Heart left ventricle (tissue), 16 donors: ENCODE results near the gene LPAR6. TPM values are rescaled to one million over a fixed set of nuclear protein-coding genes. Genes with fewer than 3 reads are reported as not detected.

Experiments used
- ATAC-seq, 4 donors: fragments of 200-7000 bp; cut with Tn5 transposase; one replicate each; pipeline ENCODE4 v1.9.1; 2020 to 2022; ENCODE audit warnings: moderate library complexity in 4 of 4, mild to moderate bottlenecking in 3 of 4, moderate number of reproducible peaks in 1 of 4
- DNase-seq, 5 donors: peaks; one replicate each; pipeline ENCODE4 v3.0.0-alpha.2; 2020
- H3K27ac ChIP-seq, 12 donors: fragments of 200-600 bp; sonication (generic) in 4 of 12; one replicate each; pipeline versions ENCODE4 v1.5.0 to v1.8.0; 2016 to 2022; ENCODE audit warnings: mild to moderate bottlenecking in 2 of 12
- H3K27me3 ChIP-seq, 9 donors: fragments of 200-600 bp; sonication (generic) in 2 of 9; one replicate each; pipeline versions ENCODE4 v1.5.1 to v1.8.0; 2016 to 2022; ENCODE audit warnings: mild to moderate bottlenecking in 3 of 9
- H3K36me3 ChIP-seq, 9 donors: fragments of 200-600 bp; sonication (generic) in 2 of 9; one replicate each; pipeline versions ENCODE4 v1.5.0 to v1.8.0; 2018 to 2022; ENCODE audit warnings: mild to moderate bottlenecking in 2 of 9
- H3K4me1 ChIP-seq, 12 donors: fragments of 200-600 bp; sonication (generic) in 4 of 12; one replicate each; pipeline versions ENCODE4 v1.5.0 to v1.8.0; 2016 to 2022; ENCODE audit warnings: mild to moderate bottlenecking in 3 of 12
- H3K4me3 ChIP-seq, 12 donors: fragments of 200-600 bp; sonication (generic) in 4 of 12; one replicate each; pipeline versions ENCODE4 v1.5.0 to v1.8.0; 2017 to 2022; ENCODE audit warnings: mild to moderate bottlenecking in 9 of 12, moderate library complexity in 4 of 12
- H3K9me3 ChIP-seq, 12 donors: fragments of 200-600 bp; sonication (generic) in 4 of 12; one replicate each; pipeline versions ENCODE4 v1.5.0 to v1.8.0; 2016 to 2022; ENCODE audit warnings: mild to moderate bottlenecking in 1 of 12
- POLR2A ChIP-seq, 2 donors: fragments of 450-650 bp; IDR thresholded peaks; one replicate each; pipeline ENCODE4 v1.6.1; 2017; ENCODE audit warnings: antibody characterized with exemption in 2 of 2, mild to moderate bottlenecking in 2 of 2, moderate library complexity in 2 of 2
- WGBS, 4 donors: extraction: QIAGEN DNeasy Blood & Tissue Kit in 2 of 4; methylation state at CpG; one replicate each; pipeline versions ENCODE4 v1.1.5 to v1.1.7; 2013 to 2018; 5-methylcytosine and 5-hydroxymethylcytosine counted together
- intact Hi-C, 10 donors: fragments of 100-400 bp; cut with DNase I; formaldehyde crosslinking; loops; one replicate each; pipeline versions ENCODE4 v1.11.1 to v1.14.2; 2022
- polyA plus RNA-seq, 2 donors: library from polyadenylated mRNA; stranded (reverse); fragments of 200-250 nt; gene quantifications; one replicate each; pipeline ENCODE4 v1.2.3, GENCODE V29; 2013
- total RNA-seq, 9 donors: library from RNA; depleted of rRNA in 2 of 9; stranded (reverse); fragments of >200 nt in 2 of 9; fragmentation: NEBNext Ultra II Directional in 3 of 9; extraction: Animal tissue kit (Norgen Biotek cat#: 25700) in 3 of 9; gene quantifications; one replicate each; pipeline versions ENCODE4 v1.1.0 to v1.2.4, GENCODE V29; 2016 to 2023
- TF ChIP-seq, protein P1 (sequence below), 12 donors: fragments of 200-600 bp; sonication (generic) in 4 of 12; IDR thresholded peaks; one replicate each; pipeline versions ENCODE4 v1.5.0 to v1.8.0; 2018 to 2022; ENCODE audit warnings: antibody characterized with exemption in 12 of 12, mild to moderate bottlenecking in 5 of 12
- donor health status: ischemic (EF 13 %, LVEDD 7.1; RV severe dilation, severe dysfunction).
- donor health status: healthy with polysubstance abuse.
- donor health status: DM: no; HTN: yes; CAD: no.
- donor health status: DM: no; HTN: no; CAD: no.
- donor health status: ischemic (EF 25% LVEDD 6.9; RV normal size, moderate dysfunction).
- donor health status: ischemic (EF 25% LVEDD 5.7; RV mildly dilated, moderate dysfunction).
- donor health status: healthy.
- donor health status: DM: yes; HTN: yes; CAD: no.
- donor health status: ischemic (EF 35%, LVEDD 5.7; RV mildly dilated, moderate dysfunction).
- donor health status: nonischemic (EF 11% LVEDD 7.7; RV severe dilation, severe dysfunction).
- donor health status: DM: yes; HTN: yes; CAD: no.
- donor health status: PGD.
- donor health status: ischemic (EF 29% LVEDD 5.4; RV normal size, mild dysfunction).
- donor health status: nonischemic (EF 23%, LVEDD 6.1; RV moderate dilation, normal function).

Gene LPAR6
- total and polyA plus RNA-seq, 11 donors: 6.7 to 47.9 (median 16.6) TPM

GRCh38 chr13:48403151-48403631, 9.7 kb downstream of the LPAR6 start:
- WGBS, 4 donors: 43 to 62% (median 50%) methylated on average over 2 of the region's 2 CpGs
- ATAC-seq (peak in 3 of 4 donors; percentile 16 to 42 (median 25)), DNase-seq (no peak)
- Histone ChIP-seq H3K4me1 (peaks cover 3 to 95% (median 34%) of the 10 kb centered on the region in 12 donors), H3K36me3 (peaks cover 0 to 5% (median 0%) of the 10 kb centered on the region in 9 donors), H3K4me3 (peak overlapping the region in 8 of 12 donors; percentile 6 to 75 (median 22)), H3K9me3 (no peaks in the 10 kb centered on the region), H3K27ac (peak overlapping the region; percentile 42 to 94 (median 72)), H3K27me3 (no peaks in the 10 kb centered on the region)
- TF ChIP-seq, protein P1, sequence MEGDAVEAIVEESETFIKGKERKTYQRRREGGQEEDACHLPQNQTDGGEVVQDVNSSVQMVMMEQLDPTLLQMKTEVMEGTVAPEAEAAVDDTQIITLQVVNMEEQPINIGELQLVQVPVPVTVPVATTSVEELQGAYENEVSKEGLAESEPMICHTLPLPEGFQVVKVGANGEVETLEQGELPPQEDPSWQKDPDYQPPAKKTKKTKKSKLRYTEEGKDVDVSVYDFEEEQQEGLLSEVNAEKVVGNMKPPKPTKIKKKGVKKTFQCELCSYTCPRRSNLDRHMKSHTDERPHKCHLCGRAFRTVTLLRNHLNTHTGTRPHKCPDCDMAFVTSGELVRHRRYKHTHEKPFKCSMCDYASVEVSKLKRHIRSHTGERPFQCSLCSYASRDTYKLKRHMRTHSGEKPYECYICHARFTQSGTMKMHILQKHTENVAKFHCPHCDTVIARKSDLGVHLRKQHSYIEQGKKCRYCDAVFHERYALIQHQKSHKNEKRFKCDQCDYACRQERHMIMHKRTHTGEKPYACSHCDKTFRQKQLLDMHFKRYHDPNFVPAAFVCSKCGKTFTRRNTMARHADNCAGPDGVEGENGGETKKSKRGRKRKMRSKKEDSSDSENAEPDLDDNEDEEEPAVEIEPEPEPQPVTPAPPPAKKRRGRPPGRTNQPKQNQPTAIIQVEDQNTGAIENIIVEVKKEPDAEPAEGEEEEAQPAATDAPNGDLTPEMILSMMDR (IDR thresholded peaks at IDR 0.05): no peak
- TF ChIP-seq POLR2A (IDR thresholded peaks at IDR 0.05): peak in 1 of 2 donors; percentile 25
- intact Hi-C loops: loop anchor here in 9 of 10 donors (5.0 to 10.0 kb wide), 7 partner anchors 92 to 179 kb away; no protein-coding TSS in a partner anchor

- Histone ChIP-seq H3K27me3 (no peaks in the 10 kb centered on the region), H3K9me3 (no peaks in the 10 kb centered on the region), H3K4me3 (peak overlapping the region in 3 of 12 donors; percentile 6 to 75 (median 15)), H3K4me1 (peaks cover 3 to 94% (median 42%) of the 10 kb centered on the region in 12 donors), H3K36me3 (peaks cover 0 to 5% (median 0%) of the 10 kb centered on the region in 9 donors), H3K27ac (peak overlapping the region in 11 of 12 donors; percentile 55 to 94 (median 73))
- WGBS, 4 donors: 58 to 64% (median 60%) methylated on average over 2 of the region's 2 CpGs
- TF ChIP-seq, protein P1 (IDR thresholded peaks at IDR 0.05): no peak
- no peak for TF ChIP-seq POLR2A (IDR thresholded peaks at IDR 0.05)
- intact Hi-C loops: loop anchor here in 9 of 10 donors (5.0 to 10.0 kb wide), 7 partner anchors 92 to 180 kb away; no protein-coding TSS in a partner anchor
- ATAC-seq (no peak), DNase-seq (no peak)
These were observed 10.5 kb downstream of the LPAR6 start for GRCh38 chr13:48402325-48402932.

- peaks cover 3 to 85% (median 42%) of the 10 kb centered on the region in 12 donors for H3K4me1 ChIP-seq
These were observed 11.4 kb downstream of the LPAR6 start for GRCh38 chr13:48401480-48401879.

More at GRCh38 chr13:48401480-48401879, 11.4 kb downstream of the LPAR6 start:
- Histone ChIP-seq H3K36me3 (no peaks in the 10 kb centered on the region), H3K9me3 (peaks cover 0 to 5% (median 0%) of the 10 kb centered on the region in 12 donors), H3K27ac (peak overlapping the region; percentile 7 to 94 (median 72)), H3K27me3 (no peaks in the 10 kb centered on the region), H3K4me3 (peak overlapping the region in 8 of 12 donors; percentile 1 to 29 (median 8))
- peak in 1 of 4 donors; percentile 30 for ATAC-seq
- TF ChIP-seq, protein P1 (IDR thresholded peaks at IDR 0.05): no peak
- TF ChIP-seq POLR2A (IDR thresholded peaks at IDR 0.05): no peak
- DNase-seq: no peak
- intact Hi-C loops: loop anchor here in 9 of 10 donors (5.0 to 10.0 kb wide), 7 partner anchors 93 to 181 kb away; no protein-coding TSS in a partner anchor
- WGBS, 4 donors: 24 to 40% (median 32%) methylated on average over 2 of the region's 2 CpGs
